ENCODE data around the gene IFIT3.
"Not testable (repeated sequence)": the region's sequence is repeated elsewhere in the genome, so short reads cannot be mapped to it uniquely, and the experiment has no call there.

DNA sequence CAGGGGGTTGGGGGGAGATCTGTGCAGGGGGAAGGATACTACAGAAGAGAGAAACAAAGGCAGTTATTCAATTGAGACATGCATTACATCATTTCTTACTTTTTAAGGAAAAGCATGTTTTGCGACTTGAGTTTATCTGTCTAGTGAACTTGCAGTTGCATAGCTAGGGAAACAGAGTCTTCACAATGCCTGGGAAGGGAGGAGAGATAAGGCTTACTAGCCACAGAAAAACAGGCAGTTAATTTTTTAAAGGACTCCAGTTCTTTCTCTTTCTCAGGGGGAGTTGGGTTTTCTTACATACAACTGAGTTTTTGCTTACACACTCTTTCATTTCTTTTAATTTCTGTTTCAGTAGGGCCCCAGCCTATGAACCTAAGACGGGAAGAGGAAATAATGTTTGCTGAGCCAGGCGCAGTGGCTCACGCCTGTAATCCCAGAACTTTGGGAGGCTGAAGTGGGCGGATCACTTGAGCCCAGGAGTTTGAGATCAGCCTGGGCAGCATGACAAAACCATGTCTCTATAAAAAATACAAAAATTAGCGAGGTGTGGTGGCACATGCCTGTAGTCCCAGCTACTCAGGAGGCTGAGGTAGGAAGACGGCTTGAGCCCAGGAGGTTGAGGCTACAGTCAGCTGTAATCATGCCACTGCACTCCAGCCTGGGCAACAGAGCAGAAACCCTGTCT, 23.0 kb downstream of the IFIT3 start:
- TF ChIP-seq, protein P1, sequence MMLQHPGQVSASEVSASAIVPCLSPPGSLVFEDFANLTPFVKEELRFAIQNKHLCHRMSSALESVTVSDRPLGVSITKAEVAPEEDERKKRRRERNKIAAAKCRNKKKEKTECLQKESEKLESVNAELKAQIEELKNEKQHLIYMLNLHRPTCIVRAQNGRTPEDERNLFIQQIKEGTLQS (IDR thresholded peaks at IDR 0.05; ENCODE audit: insufficient read depth, low read depth, low read length) = not testable (repeated sequence)
- TF ChIP-seq, protein P2, sequence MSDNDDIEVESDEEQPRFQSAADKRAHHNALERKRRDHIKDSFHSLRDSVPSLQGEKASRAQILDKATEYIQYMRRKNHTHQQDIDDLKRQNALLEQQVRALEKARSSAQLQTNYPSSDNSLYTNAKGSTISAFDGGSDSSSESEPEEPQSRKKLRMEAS (IDR thresholded peaks at IDR 0.05) = not testable (repeated sequence)
- TF ChIP-seq, protein P3, sequence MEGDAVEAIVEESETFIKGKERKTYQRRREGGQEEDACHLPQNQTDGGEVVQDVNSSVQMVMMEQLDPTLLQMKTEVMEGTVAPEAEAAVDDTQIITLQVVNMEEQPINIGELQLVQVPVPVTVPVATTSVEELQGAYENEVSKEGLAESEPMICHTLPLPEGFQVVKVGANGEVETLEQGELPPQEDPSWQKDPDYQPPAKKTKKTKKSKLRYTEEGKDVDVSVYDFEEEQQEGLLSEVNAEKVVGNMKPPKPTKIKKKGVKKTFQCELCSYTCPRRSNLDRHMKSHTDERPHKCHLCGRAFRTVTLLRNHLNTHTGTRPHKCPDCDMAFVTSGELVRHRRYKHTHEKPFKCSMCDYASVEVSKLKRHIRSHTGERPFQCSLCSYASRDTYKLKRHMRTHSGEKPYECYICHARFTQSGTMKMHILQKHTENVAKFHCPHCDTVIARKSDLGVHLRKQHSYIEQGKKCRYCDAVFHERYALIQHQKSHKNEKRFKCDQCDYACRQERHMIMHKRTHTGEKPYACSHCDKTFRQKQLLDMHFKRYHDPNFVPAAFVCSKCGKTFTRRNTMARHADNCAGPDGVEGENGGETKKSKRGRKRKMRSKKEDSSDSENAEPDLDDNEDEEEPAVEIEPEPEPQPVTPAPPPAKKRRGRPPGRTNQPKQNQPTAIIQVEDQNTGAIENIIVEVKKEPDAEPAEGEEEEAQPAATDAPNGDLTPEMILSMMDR (IDR thresholded peaks at IDR 0.05; ENCODE audit: control extremely low read depth in 1 of 3, insufficient read depth in 1 of 3, low read depth in 1 of 3, low read length in 3 of 3) = not testable (repeated sequence)
- TF ChIP-seq POLR2A (IDR thresholded peaks at IDR 0.05; ENCODE audit: control extremely low read depth in 1 of 2, low read depth in 2 of 2, low read length in 2 of 2); POLR2AphosphoS5 (IDR thresholded peaks at IDR 0.05; ENCODE audit: low read depth, low read length); EZH2 (IDR thresholded peaks at IDR 0.05; ENCODE audit: low read depth, low read length, severe bottlenecking); TBP (IDR thresholded peaks at IDR 0.05; ENCODE audit: low read depth, low read length); MAFK (IDR thresholded peaks at IDR 0.05; ENCODE audit: low read depth, low read length); TAF1 (IDR thresholded peaks at IDR 0.05; ENCODE audit: low read depth, low read length); HDAC6 (IDR thresholded peaks at IDR 0.05; ENCODE audit: low read depth, low read length); EP300 (IDR thresholded peaks at IDR 0.05; ENCODE audit: borderline replicate concordance in 1 of 2, low read depth in 2 of 2, low read length in 2 of 2); RFX5 (IDR thresholded peaks at IDR 0.05; ENCODE audit: borderline replicate concordance, low read depth, low read length); BRCA1 (IDR thresholded peaks at IDR 0.05; ENCODE audit: low read depth, low read length): not testable (repeated sequence)
- TF ChIP-seq, protein P4, sequence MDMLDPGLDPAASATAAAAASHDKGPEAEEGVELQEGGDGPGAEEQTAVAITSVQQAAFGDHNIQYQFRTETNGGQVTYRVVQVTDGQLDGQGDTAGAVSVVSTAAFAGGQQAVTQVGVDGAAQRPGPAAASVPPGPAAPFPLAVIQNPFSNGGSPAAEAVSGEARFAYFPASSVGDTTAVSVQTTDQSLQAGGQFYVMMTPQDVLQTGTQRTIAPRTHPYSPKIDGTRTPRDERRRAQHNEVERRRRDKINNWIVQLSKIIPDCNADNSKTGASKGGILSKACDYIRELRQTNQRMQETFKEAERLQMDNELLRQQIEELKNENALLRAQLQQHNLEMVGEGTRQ (IDR thresholded peaks at IDR 0.05; ENCODE audit: low read length) = not testable (repeated sequence)
